Fibroblast of peridontal ligament (primary cell): Measurements from ENCODE around the gene NPDC1.
"Not testable (repeated sequence)": the region's sequence is repeated elsewhere in the genome, so short reads cannot be mapped to it uniquely, and the experiment has no call there.

Experiments
- DNase-seq: peaks from one replicate; pipeline ENCODE4 v3.0.0-alpha.2; 2010; ENCODE audit errors: extremely low read depth

The NPDC1 gene

GRCh38 chr9:137011907-137012675 lies 33.9 kb downstream of the NPDC1 start:
- no peak for DNase-seq

GRCh38 chr9:137011156-137011555 lies 34.8 kb downstream of the NPDC1 start:
- no peak for DNase-seq

GRCh38 chr9:137009938-137010732 lies 35.8 kb downstream of the NPDC1 start:
- no peak for DNase-seq

GRCh38 chr9:137009217-137009616 lies 36.8 kb downstream of the NPDC1 start:
- DNase-seq = no peak

GRCh38 chr9:137008312-137008711 lies 37.7 kb downstream of the NPDC1 start:
- DNase-seq = no peak

- DNase-seq = no peak
These were observed 38.1 kb downstream of the NPDC1 start for GRCh38 chr9:137007816-137008270.

GRCh38 chr9:137007108-137007815 lies 38.7 kb downstream of the NPDC1 start:
- no peak for DNase-seq

GRCh38 chr9:137006116-137007003 lies 39.6 kb downstream of the NPDC1 start:
- no peak for DNase-seq

GRCh38 chr9:137004285-137004684 lies 41.7 kb downstream of the NPDC1 start:
- DNase-seq = not testable (repeated sequence)

- DNase-seq = no peak
These were observed 43.3 kb downstream of the NPDC1 start for GRCh38 chr9:137002646-137003041.

- DNase-seq = no peak
These were observed 43.9 kb downstream of the NPDC1 start for GRCh38 chr9:137001857-137002645.

GRCh38 chr9:137000177-137000930 lies 45.6 kb downstream of the NPDC1 start:
- DNase-seq = peak; percentile 72

- DNase-seq = no peak
These were observed 48.1 kb downstream of the NPDC1 start for GRCh38 chr9:136997830-136998234.

GRCh38 chr9:136997371-136997770 lies 48.6 kb downstream of the NPDC1 start:
- no peak for DNase-seq

- no peak for DNase-seq
These were observed 49.4 kb downstream of the NPDC1 start, which contains the start of gene CLIC3 for GRCh38 chr9:136996361-136997292. TSS of gene CLIC3 (minus strand) at chr9:136996568. CDS start at chr9:136996543, 25 bp downstream.

GRCh38 chr9:136995772-136996311 lies 50.1 kb downstream of the NPDC1 start:
- DNase-seq = no peak

GRCh38 chr9:136995362-136995761 lies 50.6 kb downstream of the NPDC1 start:
- DNase-seq = no peak

GRCh38 chr9:136994888-136995230 lies 51.1 kb downstream of the NPDC1 start:
- DNase-seq = no peak
